Mesenteric fat pad (tissue), 1 donor: ENCODE measurements around the gene REG3A. TPM values are rescaled to one million over a fixed set of nuclear protein-coding genes. Genes with fewer than 3 reads are reported as not detected.

Source experiments
- DNase-seq: peaks from one replicate; pipeline ENCODE4 v3.0.0-alpha.2; 2020; ENCODE audit warnings: low spot score
- long read RNA-seq: library from polyadenylated mRNA; unstranded; transcript quantifications from one replicate; pipeline ENCODE4 v2.0.0, GENCODE V29; 2020
- total RNA-seq: library from RNA; stranded (reverse); fragmentation: NEBNext Ultra II Directional; extraction: Animal tissue kit (Norgen Biotek cat#: 25700); gene quantifications from one replicate; pipeline ENCODE4 v1.2.1, GENCODE V29; 2021
- donor health status: DM: yes; HTN: yes; CAD: no.

The REG3A gene
- 3.3 TPM for total RNA-seq
- long read RNA-seq, result 0 reads

DNA sequence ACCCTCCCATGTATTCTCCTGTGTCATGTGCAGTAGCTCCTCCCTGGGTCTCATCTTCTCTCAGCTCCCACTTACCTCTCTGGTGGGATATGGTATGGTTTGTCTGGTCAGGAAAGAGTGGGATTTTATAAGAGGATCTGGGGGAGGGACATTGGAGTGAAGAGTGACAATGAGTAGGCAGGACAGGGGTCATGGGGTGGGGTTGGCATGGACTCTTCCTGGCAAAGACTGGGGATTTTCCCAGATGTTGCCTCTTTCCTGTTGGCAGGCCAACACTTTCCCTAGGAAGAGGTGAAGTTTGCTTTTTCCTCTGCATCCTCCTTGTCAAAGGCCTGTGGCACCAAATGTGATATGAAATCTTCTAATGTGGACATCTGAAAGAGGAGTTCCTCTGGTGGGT, at the start of gene REG3A:
Gene REG3A (minus strand): TSS at position 101 of the 400 bp plus-strand sequence. CDS start 348 bp downstream, outside the sequence.
- DNase-seq, result no peak

DNA sequence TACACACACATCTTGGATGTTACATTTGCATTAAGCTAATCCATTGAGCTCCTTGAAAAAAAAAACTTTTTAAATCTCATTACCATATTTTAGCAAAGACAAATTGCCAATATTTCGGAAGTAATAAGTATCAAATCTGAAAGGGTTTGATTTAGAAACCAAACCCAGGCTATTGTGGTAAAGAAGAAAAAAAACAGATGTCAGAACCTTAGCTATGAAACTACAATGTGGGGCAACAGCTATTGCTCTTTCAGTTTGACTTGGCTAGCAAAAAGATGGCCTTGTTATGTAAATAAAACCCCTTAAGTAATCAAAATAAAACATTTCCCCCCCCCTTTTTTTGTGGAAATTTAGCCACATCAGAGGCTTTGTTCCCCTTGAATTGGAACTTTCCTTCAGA, 41.2 kb upstream of the REG3A start:
- DNase-seq, result no peak

- DNase-seq, result no peak
Measured at GRCh38 chr2:79191816-79192215, 32.3 kb upstream of the REG3A start.

GRCh38 chr2:79191081-79191480, 31.5 kb upstream of the REG3A start:
- DNase-seq, result no peak

GRCh38 chr2:79189465-79189864, 29.9 kb upstream of the REG3A start:
- no peak for DNase-seq

- no peak for DNase-seq
Measured at GRCh38 chr2:79181617-79182016, 22.1 kb upstream of the REG3A start.

DNA sequence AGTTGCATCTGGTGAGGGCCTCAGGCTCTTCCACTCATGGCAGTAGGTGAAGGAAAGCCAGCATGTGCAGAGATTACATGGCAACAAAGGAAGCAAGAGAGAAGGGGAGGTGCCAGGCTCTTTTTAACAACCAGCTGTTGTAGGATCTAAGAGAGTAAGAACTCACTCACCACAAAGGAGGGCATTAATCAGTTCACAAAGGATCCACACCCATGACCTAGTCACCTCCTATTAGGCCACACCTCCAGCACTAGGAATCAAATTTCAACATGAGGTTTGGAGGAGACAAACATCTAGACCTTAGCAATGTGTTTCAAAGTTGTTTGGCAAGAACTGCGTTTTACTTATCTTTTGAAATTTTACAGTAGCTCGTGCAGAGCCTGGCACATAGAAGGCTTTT, 20.5 kb upstream of the REG3A start:
- DNase-seq, result no peak

- no peak for DNase-seq
Measured at GRCh38 chr2:79179036-79179435, 19.5 kb upstream of the REG3A start.

DNA sequence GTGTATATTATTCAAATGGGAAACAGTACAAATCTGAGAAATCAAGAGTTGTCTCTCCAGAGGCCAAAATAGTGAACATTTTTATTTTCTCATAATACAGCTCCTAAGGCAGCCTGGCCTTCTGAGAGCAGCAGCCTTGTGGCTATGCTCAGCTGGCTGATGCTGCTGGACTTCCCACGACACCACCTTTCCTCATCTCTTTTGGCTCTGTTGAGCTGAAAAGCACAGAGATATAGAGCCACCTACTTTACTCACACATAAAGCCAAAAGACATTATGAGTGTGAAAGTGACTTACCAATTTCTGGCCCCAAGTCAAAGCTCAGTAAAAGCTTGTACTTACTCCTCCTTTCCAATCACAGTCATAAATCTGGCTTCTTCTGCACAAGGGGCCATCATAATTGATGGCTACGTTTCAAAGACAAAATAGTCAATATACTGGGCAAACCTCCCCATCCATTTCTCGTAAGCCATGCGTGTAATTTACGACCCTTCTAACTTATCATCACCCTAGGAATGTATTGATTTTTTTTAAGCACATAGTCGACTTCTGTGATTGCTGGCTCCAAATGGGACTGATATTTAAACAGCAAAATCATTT, 18.6 kb upstream of the REG3A start:
- no peak for DNase-seq

DNA sequence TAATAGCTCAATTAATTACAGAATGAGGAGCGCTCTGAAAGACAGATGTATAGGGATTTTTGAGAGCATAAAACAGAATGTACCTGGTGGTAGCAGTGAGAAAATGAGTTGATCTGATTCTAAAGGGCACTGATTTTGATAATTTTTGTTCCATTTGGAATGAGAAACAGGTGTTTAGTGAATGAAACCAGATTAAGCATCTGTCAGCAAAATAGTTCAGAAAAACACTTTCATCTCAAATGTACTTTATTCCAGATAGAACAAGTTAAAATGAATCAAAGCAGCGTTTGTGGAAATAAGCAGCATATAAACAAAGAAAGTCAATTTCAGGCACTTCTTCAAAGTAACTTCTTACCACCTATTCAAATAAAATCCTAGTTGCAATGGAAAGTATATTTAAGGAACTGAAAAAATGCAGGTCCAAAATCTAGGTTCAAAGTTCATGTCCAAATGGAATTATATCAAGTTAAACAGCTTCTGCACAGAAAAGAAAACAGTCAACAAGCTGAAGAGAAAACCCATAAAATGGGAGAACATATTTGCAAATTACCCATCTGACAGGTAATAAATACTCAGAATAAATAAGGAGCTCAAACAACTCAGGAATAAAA, 11.9 kb upstream of the REG3A start:
- no peak for DNase-seq

DNA sequence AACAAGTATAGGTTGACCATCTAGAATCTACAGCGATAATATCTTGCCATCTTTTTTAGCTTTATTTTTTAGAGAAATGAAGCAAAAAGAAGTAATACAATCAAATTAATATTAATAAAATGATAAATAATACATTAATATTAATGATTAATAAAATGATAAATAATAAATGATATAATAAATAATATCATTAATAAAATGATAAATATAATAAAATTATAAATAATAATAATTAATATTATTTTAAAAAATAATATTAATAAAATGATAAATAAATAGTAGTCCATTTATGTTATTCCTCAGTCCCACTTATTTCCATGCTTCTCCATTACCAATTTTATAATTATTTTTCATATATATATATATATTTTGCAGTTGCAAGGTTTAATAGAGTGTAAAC, 3.2 kb upstream of the REG3A start:
- no peak for DNase-seq

DNA sequence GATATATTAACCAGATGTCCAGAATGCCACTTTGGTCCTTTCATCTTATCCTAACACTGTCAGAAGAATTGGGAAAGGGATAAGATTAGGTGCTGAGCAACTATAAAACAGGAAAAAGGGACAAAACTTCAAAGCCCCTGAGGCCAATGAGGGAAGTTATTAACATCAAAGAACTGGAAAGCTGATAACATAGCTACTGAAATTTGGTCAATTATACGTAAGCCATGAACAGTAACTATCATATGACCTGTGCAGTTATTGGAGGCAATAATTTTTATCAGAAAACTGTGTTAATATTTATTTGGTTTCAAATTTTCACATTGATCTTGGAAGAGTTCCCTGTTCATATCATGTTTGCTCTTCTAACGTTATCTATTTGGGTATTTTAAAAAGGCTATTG, 2.6 kb upstream of the REG3A start:
- DNase-seq, result no peak

DNA sequence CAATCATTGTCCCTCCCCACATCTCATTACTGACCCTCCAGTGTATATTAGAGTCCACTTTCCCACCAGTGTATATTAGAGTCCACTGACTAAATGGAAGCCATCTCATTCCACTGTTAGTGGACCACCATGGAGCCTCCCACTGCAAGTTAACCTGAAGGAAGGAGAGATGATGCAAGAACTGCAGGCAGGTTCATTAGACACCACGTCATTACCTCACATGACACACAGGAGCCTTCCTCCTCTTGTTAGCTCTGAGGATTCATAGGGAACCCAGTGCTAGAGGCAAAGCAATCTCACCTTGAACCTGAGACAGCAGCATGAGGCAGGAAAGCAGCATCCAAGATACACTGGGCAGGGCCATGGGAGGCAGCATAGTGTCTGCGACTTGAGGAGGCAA, 523 bp downstream of the REG3A start:
- no peak for DNase-seq

GRCh38 chr2:79155826-79156476, 3.6 kb downstream of the REG3A start:
- no peak for DNase-seq

DNA sequence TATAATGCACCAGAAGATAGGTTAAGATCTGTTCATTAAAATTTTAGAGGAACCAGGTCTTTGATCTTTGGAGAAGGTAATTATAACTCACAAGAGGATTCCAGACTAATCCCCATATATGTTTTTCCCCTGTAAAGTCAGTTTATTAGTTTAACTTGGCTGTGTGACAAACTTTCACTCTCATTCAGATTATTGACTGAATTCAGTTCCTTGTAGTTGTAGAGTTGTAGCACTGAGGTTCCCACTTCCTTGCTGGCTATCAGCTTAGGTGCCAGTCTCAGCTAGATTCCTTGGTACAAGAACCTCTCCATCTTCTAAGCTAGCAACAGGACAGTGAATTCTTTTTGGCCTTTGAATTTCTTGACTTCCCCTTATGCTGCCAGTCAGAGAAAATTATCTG, 20.1 kb downstream of the REG3A start:
- no peak for DNase-seq

DNA sequence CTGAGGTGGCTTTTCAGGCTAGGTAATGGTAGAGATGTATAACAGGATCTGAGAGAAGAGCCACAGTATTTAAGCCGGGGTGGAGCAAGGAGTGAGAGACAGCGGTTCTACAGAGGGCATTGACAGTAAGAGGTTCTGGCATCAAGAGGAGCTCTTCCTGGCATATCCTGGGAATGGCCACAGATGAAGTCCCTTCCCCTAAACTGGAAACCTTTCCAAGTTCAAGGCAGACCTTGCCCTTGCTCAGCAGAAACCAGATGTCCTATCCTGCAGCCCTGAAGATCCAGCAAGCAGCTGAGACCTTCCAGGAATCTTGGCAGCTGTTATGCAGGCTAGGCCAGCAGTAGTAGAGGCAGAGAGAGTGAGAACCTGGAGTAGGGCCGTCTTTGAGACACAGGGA, 21.2 kb downstream of the REG3A start:
- no peak for DNase-seq

GRCh38 chr2:79131687-79132086, 27.9 kb downstream of the REG3A start:
- no peak for DNase-seq

DNA sequence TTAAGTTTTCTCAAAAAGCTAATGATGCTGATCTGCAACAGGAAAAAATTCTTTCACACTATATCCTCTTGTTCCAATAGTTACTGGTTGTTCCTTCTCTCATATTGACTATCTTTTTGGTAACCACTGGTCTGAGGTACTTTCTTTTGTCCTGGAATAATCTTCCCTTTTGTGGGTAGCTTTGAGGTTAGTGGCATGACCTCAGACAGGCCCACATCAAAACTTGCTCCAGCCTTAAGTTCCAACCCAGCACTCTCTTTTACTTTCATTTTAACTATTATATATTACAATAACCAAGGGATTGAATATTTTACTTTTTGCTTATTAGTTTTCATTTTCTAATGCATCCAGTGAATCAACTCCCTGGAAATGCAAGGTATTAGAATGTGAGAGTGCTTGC, 29.7 kb downstream of the REG3A start:
- DNase-seq, result no peak

GRCh38 chr2:79129260-79129659, 30.3 kb downstream of the REG3A start:
- DNase-seq, result no peak

- DNase-seq, result no peak
Measured at GRCh38 chr2:79128406-79128805, 31.1 kb downstream of the REG3A start.

GRCh38 chr2:79125721-79125985, 33.9 kb downstream of the REG3A start:
- no peak for DNase-seq

DNA sequence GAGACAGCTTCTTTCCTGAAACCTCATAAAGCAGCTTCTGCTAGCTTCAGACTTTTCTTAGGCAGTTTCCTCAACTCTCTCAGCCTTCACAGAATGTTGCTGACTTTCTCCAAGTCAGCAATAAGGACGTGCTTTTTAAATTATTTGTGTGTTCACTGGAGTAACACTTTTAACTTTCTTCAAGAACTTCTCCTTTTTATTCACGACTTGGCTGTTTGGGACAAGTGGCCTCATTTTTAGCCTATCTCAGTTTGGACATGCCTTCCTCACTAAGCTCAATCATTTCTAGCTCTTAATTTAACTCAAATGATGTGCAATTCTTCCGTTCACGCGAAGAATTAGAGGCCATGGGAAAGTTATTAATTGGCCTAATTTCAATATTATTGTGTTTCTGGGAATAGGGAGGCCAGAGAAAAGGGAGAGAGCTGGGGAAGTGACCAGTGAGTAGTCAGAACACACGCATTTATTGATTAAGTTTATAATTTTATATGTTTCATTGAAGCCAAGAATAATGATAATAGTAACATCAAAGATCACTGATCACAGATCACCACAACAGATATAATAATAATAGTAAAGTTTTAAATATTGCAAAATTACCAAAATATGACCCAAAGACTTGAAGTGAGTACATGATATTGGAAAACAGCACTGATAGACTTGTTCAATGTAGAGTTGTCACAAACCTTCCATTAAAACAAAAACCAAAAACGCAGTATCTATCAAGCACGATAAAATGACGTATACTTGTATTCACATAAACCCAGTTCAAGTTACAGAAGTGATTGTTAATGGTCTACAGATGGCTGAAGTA, 34.4 kb downstream of the REG3A start:
- DNase-seq, result no peak
